HepG2 (cell line): ENCODE measurements around the gene RAD1. TPM values are rescaled to one million over a fixed set of nuclear protein-coding genes. Genes with fewer than 3 reads are reported as not detected.

Experiments
- ATAC-seq: fragments of 200-7000 bp; cut with Tn5 transposase; 3 replicates; pipeline ENCODE4 v1.9.1; 2020; ENCODE audit warnings: mild to moderate bottlenecking, moderate library complexity
- BruUV-seq: library from RNA; stranded (reverse); fragments of 400-500 nt; replicated peaks from 2 replicates; lab custom pipeline; 2021; lab: Mats Ljungman, UMichigan
- CTCF ChIA-PET: fragments of 300-600 bp; formaldehyde crosslinking; extraction: SDS; loops from one replicate; lab custom pipeline; 2021; ENCODE audit warnings: low total read pairs, inconsistent platforms, low intra/inter-chr PET ratio; lab: Yijun Ruan, JAX
- POLR2A ChIA-PET: fragments of 350-600 bp; sonication (Branson Sonifier 250); formaldehyde crosslinking; loops from one replicate; lab custom pipeline; 2020; ENCODE audit warnings: antibody characterized with exemption, inconsistent platforms; lab: Yijun Ruan, JAX
- DNase-seq: peaks from one replicate; pipeline ENCODE4 v3.0.0-alpha.2; 2015; ENCODE audit warnings: low spot score
- FAIRE-seq: peaks from 3 replicates; lab custom pipeline; 2011; peaks lifted over from hg19 to GRCh38; lab: Jason Lieb, UNC
- H2AFZ ChIP-seq: one replicate; pipeline ENCODE4 v1.6.1; 2011; ENCODE audit warnings: low read length, inconsistent platforms
- H3K27ac ChIP-seq: fragments of 300-600 bp; 3 replicates; pipeline ENCODE4 v1.8.0; 2011; ENCODE audit warnings: mixed run types, mild to moderate bottlenecking, mixed read lengths, low read length, inconsistent platforms; ENCODE audit not compliant: insufficient read depth; ENCODE audit errors: extremely low read length
- H3K27me3 ChIP-seq, 2 experiments: fragments of 200-600 bp in 1 of 2; 2 replicates in 1 of 2; 3 replicates in 1 of 2; pipeline versions ENCODE4 v1.6.0 to v1.8.0; 2011; ENCODE audit warnings: low read length in 2 of 2, mild to moderate bottlenecking in 2 of 2, moderate library complexity in 2 of 2, inconsistent platforms in 1 of 2; ENCODE audit not compliant: insufficient read depth in 2 of 2, control insufficient read depth in 1 of 2
- H3K36me3 ChIP-seq, 2 experiments: fragments of 200-600 bp in 1 of 2; replicated peaks in 1 of 2; 2 replicates in 1 of 2; 3 replicates in 1 of 2; pipeline versions ENCODE4 v1.5.1 to v1.8.0; 2011; ENCODE audit warnings: low read length in 2 of 2, inconsistent platforms in 1 of 2; ENCODE audit not compliant: insufficient read depth in 2 of 2, control insufficient read depth in 1 of 2
- H3K4me1 ChIP-seq: 2 replicates; pipeline ENCODE4 v1.5.1; 2012; ENCODE audit warnings: low read length, inconsistent platforms; ENCODE audit not compliant: insufficient read depth
- H3K4me2 ChIP-seq: 2 replicates; pipeline ENCODE4 v1.6.0; 2011; ENCODE audit warnings: low read depth, low read length, inconsistent platforms
- H3K4me3 ChIP-seq, 3 experiments: fragments of 200-600 bp in 1 of 3; sonication (generic), shearing (Covaris generic) in 1 of 3; replicated peaks in 1 of 3; 2 replicates each; pipeline ENCODE4 v1.5.1; 2011 to 2016; ENCODE audit warnings: low read length in 3 of 3, inconsistent platforms in 2 of 3, low read depth in 2 of 3, mild to moderate bottlenecking in 2 of 3, control low read depth in 1 of 3, mixed read lengths in 1 of 3; ENCODE audit not compliant: insufficient read depth in 1 of 3
- H3K79me2 ChIP-seq: one replicate; pipeline ENCODE4 v1.6.1; 2011; ENCODE audit warnings: low read length, inconsistent platforms; ENCODE audit not compliant: insufficient read depth
- H3K9ac ChIP-seq: 2 replicates; pipeline ENCODE4 v1.6.0; 2011; ENCODE audit warnings: mild to moderate bottlenecking, low read depth, low read length, inconsistent platforms; ENCODE audit not compliant: insufficient read depth
- H3K9me3 ChIP-seq: 2 replicates; pipeline ENCODE4 v1.5.1; 2012; ENCODE audit warnings: mild to moderate bottlenecking, low read length
- H4K20me1 ChIP-seq: 2 replicates; pipeline ENCODE4 v1.6.0; 2011; ENCODE audit warnings: inconsistent platforms, mild to moderate bottlenecking, low read length, moderate library complexity; ENCODE audit not compliant: insufficient read depth
- CCDC6 ChIP-seq: sonication (generic); formaldehyde crosslinking; IDR thresholded peaks from 2 replicates; pipeline ENCODE4 v1.8.1; 2022; ENCODE audit warnings: mild to moderate bottlenecking, missing genetic modification reagents, moderate library complexity
- HDAC6 ChIP-seq: fragments of 200-600 bp; sonication (generic); IDR thresholded peaks from 2 replicates; pipeline ENCODE4 v1.7.0; 2017; ENCODE audit warnings: mild to moderate bottlenecking, antibody characterized with exemption, low read length, low read depth
- NCOA5 ChIP-seq: sonication (generic); formaldehyde crosslinking; IDR thresholded peaks from 2 replicates; pipeline ENCODE4 v1.4.0; 2020; ENCODE audit warnings: missing genetic modification reagents
- RBM39 ChIP-seq: fragments of 200-400 bp; formaldehyde crosslinking; IDR thresholded peaks from one replicate; pipeline ENCODE4 v1.6.1; 2018; ENCODE audit warnings: antibody characterized with exemption, mild to moderate bottlenecking, low read depth, low read length; ENCODE audit not compliant: poor library complexity, severe bottlenecking
- SAFB2 ChIP-seq: sonication (generic); formaldehyde crosslinking; IDR thresholded peaks from 2 replicates; pipeline ENCODE4 v1.5.1; 2020; ENCODE audit warnings: missing genetic modification reagents, low read depth, mild to moderate bottlenecking, borderline replicate concordance
- SALL2 ChIP-seq: sonication (generic); formaldehyde crosslinking; IDR thresholded peaks from 2 replicates; pipeline ENCODE4 v1.8.1; 2023; ENCODE audit warnings: mild to moderate bottlenecking, missing genetic modification reagents, inconsistent platforms
- SRSF1 ChIP-seq: fragments of 200-400 bp; formaldehyde crosslinking; optimal IDR thresholded peaks from 2 replicates; pipeline ENCODE3; 2017; ENCODE audit warnings: mild to moderate bottlenecking, low read depth, low read length, moderate library complexity
- ZFYVE20 ChIP-seq: sonication (generic); formaldehyde crosslinking; IDR thresholded peaks from 2 replicates; pipeline ENCODE4 v1.8.0; 2023; ENCODE audit warnings: low read depth, mild to moderate bottlenecking, moderate library complexity, missing genetic modification reagents, borderline replicate concordance
- ZNF142 ChIP-seq: sonication (generic); formaldehyde crosslinking; IDR thresholded peaks from 2 replicates; pipeline ENCODE4 v1.4.0; 2020; ENCODE audit warnings: missing genetic modification reagents
- ZNF775 ChIP-seq: sonication (generic); formaldehyde crosslinking; IDR thresholded peaks from 2 replicates; pipeline ENCODE4 v1.4.0; 2020; ENCODE audit warnings: missing genetic modification reagents, mild to moderate bottlenecking, moderate library complexity, borderline replicate concordance
- ZNF850 ChIP-seq: sonication (generic); formaldehyde crosslinking; conservative IDR thresholded peaks from 2 replicates; pipeline ENCODE4 v1.9.0; 2021; ENCODE audit warnings: mild to moderate bottlenecking, missing genetic modification reagents
- WGBS: methylation state at CpG from one replicate; pipeline ENCODE4 v1.1.6; 2017; ENCODE audit warnings: low lambda C conversion rate; 5-methylcytosine and 5-hydroxymethylcytosine counted together
- in situ Hi-C: cut with HindIII; loops from 2 replicates; pipeline ENCODE4 v1.10.0; 2017; ENCODE audit warnings: low pct_unique_long_range_greater_than_20kb; ENCODE audit not compliant: extremely low pct_ligation_motif_present
- intact Hi-C: fragments of 100-400 bp; cut with micrococcal nuclease; formaldehyde crosslinking; loops from one replicate; pipeline ENCODE4 v1.10.0; 2022; ENCODE audit not compliant: unreplicated experiment
- polyA plus RNA-seq, 8 experiments: library from polyadenylated mRNA; depleted of rRNA in 3 of 8; stranded (reverse) in 7 of 8; unstranded in 1 of 8; fragments of >200 nt; fragmentation: Illumina TruSeq in 4 of 8; extraction: Trizol in 4 of 8; gene quantifications; 2 replicates each; pipeline versions ENCODE4 v1.2.1 to v1.2.3, GENCODE V29; 2011 to 2016; ENCODE audit warnings: low read depth in 4 of 8, missing spikeins in 1 of 8, mixed read lengths in 1 of 8; ENCODE audit not compliant: insufficient read depth in 1 of 8
- total RNA-seq, 5 experiments: library from RNA; depleted of rRNA; stranded (reverse); fragments of >200 nt; fragmentation: Illumina TruSeq; extraction: Trizol; gene quantifications; 2 replicates each; pipeline ENCODE4 v1.2.3, GENCODE V29; 2016; ENCODE audit warnings: low read depth in 1 of 5
- TF ChIP-seq, protein P1 (sequence below): sonication (generic); formaldehyde crosslinking; IDR thresholded peaks from 2 replicates; pipeline ENCODE4 v1.5.0; 2020; ENCODE audit warnings: missing genetic modification reagents

RAD1 gene
- total and polyA plus RNA-seq, 2 of the 13 experiments (the other 11 are each of a cell fraction or from before 2014, with no cell fraction given), result 14.7 to 39.1 TPM

GRCh38 chr5:34903260-34903659, 12.0 kb downstream of the RAD1 start:
- Histone ChIP-seq H3K36me3 (peaks cover 0 to 4% of the 10 kb centered on the region in 2 experiments; a peak in 2 of 5 replicates), H3K4me1 (no peaks in the 10 kb centered on the region), H3K79me2 (no peaks in the 10 kb centered on the region), H3K9ac (no peak overlapping the region), H3K9me3 (no peaks in the 10 kb centered on the region), H3K27me3 (no peaks in the 10 kb centered on the region), H3K4me2 (no peak overlapping the region), H3K4me3 (no peak overlapping the region), H3K27ac (no peak overlapping the region), H4K20me1 (no peaks in the 10 kb centered on the region), H2AFZ (no peak overlapping the region)
- intact Hi-C loops (no loop called here), in situ Hi-C loops (no loop called here)
- ATAC-seq (no peak), FAIRE-seq (no peak), DNase-seq (no peak)
- CTCF ChIA-PET, result no interaction called here
- BruUV-seq, result no TSS peak
- TF ChIP-seq ZNF775 (CRISPR knock-in tag) (no peak), SAFB2 (CRISPR knock-in tag) (no peak), CCDC6 (CRISPR knock-in tag) (no peak), SRSF1 (no peak)
- WGBS, result 100% methylated on average over 1 of the region's 1 CpG
- POLR2A ChIA-PET, result interaction anchor here (4.5 kb wide), 1 partner anchor 12 kb away, joined by 17 read pairs; the partner anchor contains the start of genes BRIX1 and RAD1

DNA sequence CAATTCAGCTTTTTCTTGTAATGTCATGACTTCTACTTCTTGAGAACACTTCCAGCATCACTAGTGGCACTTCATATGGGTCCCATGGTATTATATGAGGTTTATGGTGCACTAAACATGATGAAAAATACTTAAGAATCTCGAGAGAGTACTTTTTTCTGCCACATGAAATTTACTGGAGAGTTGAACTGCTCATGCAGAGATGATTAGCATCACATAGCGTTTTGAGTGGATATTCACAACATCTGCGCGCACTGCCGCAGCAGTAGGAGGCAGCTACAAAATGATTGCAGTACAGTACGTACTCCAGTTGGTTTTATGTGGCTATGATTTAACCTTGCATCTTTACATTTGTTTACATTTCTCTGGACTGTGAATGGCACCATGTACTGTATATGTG, 14.7 kb downstream of the RAD1 start:
- in situ Hi-C loops, result no loop called here
- FAIRE-seq, result no peak
- TF ChIP-seq, protein P1, sequence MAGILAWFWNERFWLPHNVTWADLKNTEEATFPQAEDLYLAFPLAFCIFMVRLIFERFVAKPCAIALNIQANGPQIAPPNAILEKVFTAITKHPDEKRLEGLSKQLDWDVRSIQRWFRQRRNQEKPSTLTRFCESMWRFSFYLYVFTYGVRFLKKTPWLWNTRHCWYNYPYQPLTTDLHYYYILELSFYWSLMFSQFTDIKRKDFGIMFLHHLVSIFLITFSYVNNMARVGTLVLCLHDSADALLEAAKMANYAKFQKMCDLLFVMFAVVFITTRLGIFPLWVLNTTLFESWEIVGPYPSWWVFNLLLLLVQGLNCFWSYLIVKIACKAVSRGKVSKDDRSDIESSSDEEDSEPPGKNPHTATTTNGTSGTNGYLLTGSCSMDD, result no peak
- TF ChIP-seq ZFYVE20 (CRISPR knock-in tag) (no peak), NCOA5 (no peak), HDAC6 (no peak), ZNF142 (CRISPR knock-in tag) (no peak), SALL2 (CRISPR knock-in tag) (no peak), ZNF850 (CRISPR knock-in tag) (no peak), RBM39 (no peak)

More for the DNA sequence above, 14.7 kb downstream of the RAD1 start:
- Histone ChIP-seq H3K27me3 (no peaks in the 10 kb centered on the region), H3K9ac (no peak overlapping the region), H3K9me3 (no peaks in the 10 kb centered on the region), H2AFZ (no peak overlapping the region), H3K27ac (no peak overlapping the region), H3K4me1 (no peaks in the 10 kb centered on the region), H3K36me3 (no peaks in the 10 kb centered on the region; a peak in 1 of 5 replicates), H3K4me2 (no peak overlapping the region), H4K20me1 (no peaks in the 10 kb centered on the region), H3K79me2 (no peaks in the 10 kb centered on the region), H3K4me3 (no peak overlapping the region)
- ChIA-PET CTCF (no interaction called here), POLR2A (interaction anchor here (4.5 kb wide), 1 partner anchor 14 kb away, joined by 17 read pairs; the partner anchor contains the start of genes BRIX1 and RAD1)
- intact Hi-C loops, result no loop called here
- DNase-seq (no peak), ATAC-seq (no peak)
- WGBS, result 89% methylated on average over 6 of the region's 6 CpGs
- no TSS peak for BruUV-seq
